Esophagus mucosa (tissue), 1 donor: Measurements from ENCODE around the gene CHST5. TPM values are rescaled to one million over a fixed set of nuclear protein-coding genes. Genes with fewer than 3 reads are reported as not detected.

ENCODE experiments used
- total RNA-seq: library from RNA; stranded (reverse); gene quantifications from one replicate; pipeline ENCODE4 v1.2.4, GENCODE V29; 2023
- donor health status: DM: yes; HTN: yes; CAD: no.

Gene CHST5
- total RNA-seq, 1 donor from 2014 or later = not detected

Other genes with a start within 250 kb of the CHST5 start
- 33.5 TPM for gene CFDP1, start 102.6 kb downstream of the CHST5 start, total RNA-seq
- 11.1 TPM for gene TMEM170A, start 71.4 kb downstream of the CHST5 start, total RNA-seq
- 4.6 TPM for gene CHST6, start 40.7 kb downstream of the CHST5 start, total RNA-seq
- gene TMEM231, start 20.1 kb upstream of the CHST5 start, total RNA-seq = 3.1 TPM
- gene GABARAPL2, start 30.3 kb upstream of the CHST5 start, total RNA-seq = 47.7 TPM
- 25.5 TPM for gene ADAT1, start 87.2 kb upstream of the CHST5 start, total RNA-seq
- 91.9 TPM for gene KARS1, start 111.6 kb upstream of the CHST5 start, total RNA-seq
- 23.4 TPM for gene TERF2IP, start 111.7 kb upstream of the CHST5 start, total RNA-seq
- not detected for gene CPHXL2, start 140.9 kb upstream of the CHST5 start, total RNA-seq
- not detected for gene DUXB, start 165.4 kb upstream of the CHST5 start, total RNA-seq
- gene CPHXL, start 190.4 kb upstream of the CHST5 start, total RNA-seq = not detected